H7 (cell line): Measurements from ENCODE around the gene RAD51C. TPM values are rescaled to one million over a fixed set of nuclear protein-coding genes. Genes with fewer than 3 reads are reported as not detected.
"Not testable (repeated sequence)": the region's sequence is repeated elsewhere in the genome, so short reads cannot be mapped to it uniquely, and the experiment has no call there.

Experiments used
- DNase-seq: peaks from one replicate; pipeline ENCODE4 v3.0.0; 2012
- H3K27me3 ChIP-seq: 2 replicates; pipeline ENCODE4 v1.6.0; 2011; ENCODE audit warnings: mild to moderate bottlenecking, low read length; ENCODE audit not compliant: control insufficient read depth, insufficient read depth
- H3K36me3 ChIP-seq: replicated peaks from 2 replicates; pipeline ENCODE4 v1.5.1; 2011; ENCODE audit warnings: low read length; ENCODE audit not compliant: control insufficient read depth, insufficient read depth
- H3K4me3 ChIP-seq: 2 replicates; pipeline ENCODE4 v1.5.1; 2011; ENCODE audit warnings: low read depth, mild to moderate bottlenecking, control low read depth, low read length, moderate library complexity; ENCODE audit not compliant: insufficient read depth
- total RNA-seq: library from RNA; depleted of rRNA; stranded (reverse); fragments of >200 nt; shearing (Covaris generic); gene quantifications from 2 replicates; pipeline ENCODE4 v1.2.3, GENCODE V29; 2014

Gene RAD51C
- total RNA-seq, 1 experiment from 2014 or later, result 16.5 TPM

- Histone ChIP-seq H3K36me3 (no peaks in the 10 kb centered on the region), H3K27me3 (no peaks in the 10 kb centered on the region), H3K4me3 (no peak overlapping the region)
- DNase-seq, result no peak
These were observed 22.5 kb upstream of the RAD51C start for GRCh38 chr17:58669853-58670252.

GRCh38 chr17:58671969-58672368, 20.4 kb upstream of the RAD51C start:
- Histone ChIP-seq H3K4me3 (no peak overlapping the region), H3K36me3 (no peaks in the 10 kb centered on the region), H3K27me3 (no peaks in the 10 kb centered on the region)
- no peak for DNase-seq

GRCh38 chr17:58677194-58677880, 15.1 kb upstream of the RAD51C start:
- DNase-seq, result no peak
- H3K36me3 ChIP-seq, result no peaks in the 10 kb centered on the region
- no peaks in the 10 kb centered on the region for H3K27me3 ChIP-seq
- H3K4me3 ChIP-seq, result no peak overlapping the region

GRCh38 chr17:58678287-58678686, 14.1 kb upstream of the RAD51C start:
- H3K4me3 ChIP-seq, DNase-seq, H3K27me3 ChIP-seq, H3K36me3 ChIP-seq: not testable (repeated sequence)

GRCh38 chr17:58679263-58680037, 13.0 kb upstream of the RAD51C start:
- DNase-seq, result no peak
- Histone ChIP-seq H3K36me3 (no peaks in the 10 kb centered on the region), H3K27me3 (no peaks in the 10 kb centered on the region), H3K4me3 (no peak overlapping the region)

- Histone ChIP-seq H3K36me3 (no peaks in the 10 kb centered on the region), H3K27me3 (no peaks in the 10 kb centered on the region), H3K4me3 (no peak overlapping the region)
- DNase-seq, result no peak
These were observed 12.4 kb upstream of the RAD51C start for GRCh38 chr17:58680038-58680369.

- Histone ChIP-seq H3K4me3 (no peak overlapping the region), H3K27me3 (no peaks in the 10 kb centered on the region), H3K36me3 (no peaks in the 10 kb centered on the region)
- no peak for DNase-seq
These were observed 8.4 kb upstream of the RAD51C start for GRCh38 chr17:58684003-58684402.

- not testable (repeated sequence) for H3K27me3 ChIP-seq, DNase-seq, H3K4me3 ChIP-seq, H3K36me3 ChIP-seq
These were observed 7.9 kb upstream of the RAD51C start for GRCh38 chr17:58684462-58684861.

- H3K27me3 ChIP-seq, result no peaks in the 10 kb centered on the region
- no peaks in the 10 kb centered on the region for H3K36me3 ChIP-seq
- H3K4me3 ChIP-seq, result no peak overlapping the region
- no peak for DNase-seq
These were observed 5.4 kb upstream of the RAD51C start for GRCh38 chr17:58686980-58687379.

GRCh38 chr17:58688521-58688920, 3.9 kb upstream of the RAD51C start:
- no peak for DNase-seq
- Histone ChIP-seq H3K36me3 (no peaks in the 10 kb centered on the region), H3K27me3 (no peaks in the 10 kb centered on the region), H3K4me3 (no peak overlapping the region)

GRCh38 chr17:58690033-58690432, 2.4 kb upstream of the RAD51C start:
- not testable (repeated sequence) for H3K4me3 ChIP-seq, DNase-seq, H3K27me3 ChIP-seq, H3K36me3 ChIP-seq

- peak within 1 kb of the TSS; percentile 47 for H3K4me3 ChIP-seq
- no peaks in the 10 kb centered on the region for H3K36me3 ChIP-seq
- DNase-seq, result peak; percentile 47
- no peaks in the 10 kb centered on the region for H3K27me3 ChIP-seq
These were observed 632 bp upstream of the RAD51C start, which contains the start of gene TEX14 for GRCh38 chr17:58691701-58692238. TEX14 (minus strand) TSS chr17:58692045; CDS start chr17:58652001, 40,044 bp downstream.

- H3K4me3 ChIP-seq, result peak overlapping the region; percentile 47; the same call in 1 of the 2 replicates
These were observed 806 bp downstream of the RAD51C start for GRCh38 chr17:58693208-58693607.

GRCh38 chr17:58693751-58694150, 1.3 kb downstream of the RAD51C start:
- Histone ChIP-seq H3K36me3 (no peaks in the 10 kb centered on the region), H3K27me3 (no peaks in the 10 kb centered on the region), H3K4me3 (no peak overlapping the region)
- no peak for DNase-seq

More at GRCh38 chr17:58693208-58693607, 806 bp downstream of the RAD51C start:
- no peak for DNase-seq
- H3K36me3 ChIP-seq, result no peaks in the 10 kb centered on the region
- H3K27me3 ChIP-seq, result no peaks in the 10 kb centered on the region

GRCh38 chr17:58694302-58694701, 1.9 kb downstream of the RAD51C start:
- Histone ChIP-seq H3K4me3 (no peak overlapping the region), H3K27me3 (no peaks in the 10 kb centered on the region), H3K36me3 (no peaks in the 10 kb centered on the region; the same call in 1 of the 2 replicates)
- DNase-seq, result no peak
